GM23248 (cell line): ENCODE data around the gene TWNK.

Experiments
- EZH2 ChIP-seq: fragments of 200-600 bp; sonication (generic); IDR thresholded peaks from 2 replicates; pipeline ENCODE4 v1.6.1; 2018; ENCODE audit warnings: antibody characterized with exemption, mild to moderate bottlenecking; ENCODE audit not compliant: insufficient read depth, poor library complexity, severe bottlenecking
- EZH2phosphoT487 ChIP-seq: fragments of 200-600 bp; sonication (generic); IDR thresholded peaks from 2 replicates; pipeline ENCODE4 v1.6.1; 2018; ENCODE audit warnings: antibody characterized with exemption, moderate library complexity, mild to moderate bottlenecking, low read depth; ENCODE audit not compliant: insufficient read depth

DNA sequence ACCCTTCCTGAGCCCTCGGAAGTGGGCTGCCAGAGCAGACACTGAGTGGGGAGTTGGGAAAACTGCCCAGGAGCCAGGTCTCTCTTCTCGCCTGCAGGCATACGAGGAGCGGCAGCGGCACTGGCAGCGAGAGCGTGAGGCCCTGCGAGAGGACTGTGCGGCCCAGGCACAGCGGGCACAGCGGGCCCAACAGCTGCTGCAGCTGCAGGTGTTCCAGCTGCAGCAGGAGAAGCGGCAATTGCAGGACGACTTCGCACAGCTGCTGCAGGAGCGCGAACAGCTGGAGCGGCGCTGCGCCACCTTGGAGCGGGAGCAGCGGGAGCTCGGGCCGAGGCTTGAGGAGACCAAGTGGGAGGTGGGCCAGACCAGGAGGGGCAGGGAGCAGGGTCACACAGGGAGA, 18.0 kb downstream of the TWNK start:
- TF ChIP-seq EZH2phosphoT487 (no peak), EZH2 (no peak)
